Measurements from ENCODE around the gene CLEC4F. TPM values are rescaled to one million over a fixed set of nuclear protein-coding genes. Genes with fewer than 3 reads are reported as not detected.

The CLEC4F gene
- total and polyA plus RNA-seq, 11 donors = 0.04 to 0.46 (median 0.19) TPM; not detected in 3

GRCh38 chr2:70807102-70807827 lies 13.1 kb downstream of the CLEC4F start:
- 91 to 93% (median 92%) methylated on average over 6 of the region's 6 CpGs for WGBS, 4 donors
- intact Hi-C loops (cut with DNase I) = no loop called here
- H3K36me3 ChIP-seq = no peaks in the 10 kb centered on the region

DNA sequence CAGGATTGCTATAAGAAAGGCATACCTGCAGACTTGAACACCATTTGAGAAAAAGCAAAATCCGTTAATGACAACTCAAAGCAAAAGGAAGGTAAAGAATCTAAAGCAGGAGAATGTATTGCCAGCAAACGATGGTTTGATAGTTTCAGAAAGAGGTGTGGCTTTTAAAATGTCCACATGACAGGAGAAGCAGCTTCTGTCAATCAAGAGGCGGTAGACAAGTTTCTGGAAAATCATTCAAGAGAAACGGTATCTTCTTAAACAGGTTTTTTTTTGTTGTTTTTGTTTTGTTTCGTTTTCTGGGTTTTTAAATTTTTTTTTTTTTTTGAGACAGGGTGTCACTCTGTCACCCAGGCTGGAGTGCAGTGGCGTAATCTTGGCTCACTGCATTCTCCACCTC lies 13.8 kb downstream of the CLEC4F start:
- TF ChIP-seq CTCF (IDR thresholded peaks at IDR 0.05) (no peak), POLR2A (IDR thresholded peaks at IDR 0.05) (no peak)
- DNase-seq (no peak), ATAC-seq (no peak)
- intact Hi-C loops (cut with DNase I) = no loop called here
- Histone ChIP-seq H3K36me3 (no peaks in the 10 kb centered on the region), H3K9me3 (peaks cover 0 to 5% (median 0%) of the 10 kb centered on the region in 12 donors), H3K27ac (no peak overlapping the region), H3K4me3 (no peak overlapping the region), H3K4me1 (no peaks in the 10 kb centered on the region), H3K27me3 (peaks cover 0 to 7% (median 0%) of the 10 kb centered on the region in 9 donors)
- WGBS, 4 donors = 63 to 67% (median 65%) methylated on average over 6 of the region's 6 CpGs

More at GRCh38 chr2:70807102-70807827, 13.1 kb downstream of the CLEC4F start:
- TF ChIP-seq POLR2A (IDR thresholded peaks at IDR 0.05) (no peak), CTCF (IDR thresholded peaks at IDR 0.05) (no peak)
- Histone ChIP-seq H3K4me3 (no peak overlapping the region), H3K4me1 (no peaks in the 10 kb centered on the region), H3K27me3 (peaks cover 0 to 7% (median 0%) of the 10 kb centered on the region in 9 donors), H3K27ac (no peak overlapping the region), H3K9me3 (peaks cover 0 to 5% (median 0%) of the 10 kb centered on the region in 12 donors)
- ATAC-seq (no peak), DNase-seq (no peak)

- TF ChIP-seq CTCF (IDR thresholded peaks at IDR 0.05) = no peak
- no peak for TF ChIP-seq POLR2A (IDR thresholded peaks at IDR 0.05)
- no peaks in the 10 kb centered on the region for H3K36me3 ChIP-seq
- no peaks in the 10 kb centered on the region for H3K4me1 ChIP-seq
- intact Hi-C loops (cut with DNase I) = no loop called here
- H3K27ac ChIP-seq = no peak overlapping the region
- H3K27me3 ChIP-seq = peaks cover 0 to 7% (median 0%) of the 10 kb centered on the region in 9 donors
- H3K4me3 ChIP-seq = no peak overlapping the region
- ATAC-seq (no peak), DNase-seq (no peak)
- peaks cover 0 to 5% (median 0%) of the 10 kb centered on the region in 12 donors for H3K9me3 ChIP-seq
- 55 to 73% (median 59%) methylated on average over 5 of the region's 5 CpGs for whole genome bisulfite sequencing, 4 donors
These were observed 14.4 kb downstream of the CLEC4F start for GRCh38 chr2:70806013-70806412.

GRCh38 chr2:70801607-70802263 lies 18.7 kb downstream of the CLEC4F start:
- intact Hi-C loops (cut with DNase I) = no loop called here
- no peak overlapping the region for H3K27ac ChIP-seq
- no peak overlapping the region for H3K4me3 ChIP-seq
- H3K36me3 ChIP-seq = no peaks in the 10 kb centered on the region
- TF ChIP-seq POLR2A (IDR thresholded peaks at IDR 0.05) = no peak
- TF ChIP-seq CTCF (IDR thresholded peaks at IDR 0.05) = no peak
- 72 to 81% (median 75%) methylated on average over 10 of the region's 10 CpGs for WGBS, 4 donors
- H3K4me1 ChIP-seq = peaks cover 0 to 9% (median 0%) of the 10 kb centered on the region in 12 donors
- DNase-seq = no peak
- no peak for ATAC-seq
- H3K27me3 ChIP-seq = peaks cover 0 to 7% (median 0%) of the 10 kb centered on the region in 9 donors
- peaks cover 0 to 10% (median 0%) of the 10 kb centered on the region in 12 donors for H3K9me3 ChIP-seq

Measured in heart left ventricle (tissue), 16 donors.